Left cardiac atrium (tissue), 4 donors: ENCODE data around the gene DMKN. TPM values are rescaled to one million over a fixed set of nuclear protein-coding genes. Genes with fewer than 3 reads are reported as not detected.
A peak's percentile ranks its signal among the peaks of the same experiment; 100 is the strongest.

ENCODE experiments used
- ATAC-seq, 2 donors: fragments of 200-7000 bp; cut with Tn5 transposase; one replicate each; pipeline ENCODE4 v1.9.1; 2020; ENCODE audit warnings: mild to moderate bottlenecking in 2 of 2, moderate library complexity in 2 of 2
- DNase-seq: peaks from one replicate; pipeline ENCODE4 v3.0.0-alpha.2; 2020
- intact Hi-C, 2 donors: fragments of 100-400 bp; cut with DNase I; formaldehyde crosslinking; loops; one replicate each; pipeline versions ENCODE4 v1.14.1 to v1.15.1; 2022 to 2023
- long read RNA-seq: library from polyadenylated mRNA; unstranded; transcript quantifications from one replicate; pipeline ENCODE4 v2.0.0, GENCODE V29; 2021
- total RNA-seq, 2 donors: library from RNA; stranded (reverse); fragmentation: NEBNext Ultra II Directional; extraction: Animal tissue kit (Norgen Biotek cat#: 25700); gene quantifications; one replicate each; pipeline ENCODE4 v1.2.1, GENCODE V29; 2021
- donor health status: DM: no; HTN: yes; CAD: no.
- donor health status: DM: no; HTN: yes; CAD: no; lungs with severe emphysema.
- donor health status: DM: yes; HTN: yes; CAD: no.
- donor health status: Dilated cardiomyopathy.

DMKN gene, protein sequence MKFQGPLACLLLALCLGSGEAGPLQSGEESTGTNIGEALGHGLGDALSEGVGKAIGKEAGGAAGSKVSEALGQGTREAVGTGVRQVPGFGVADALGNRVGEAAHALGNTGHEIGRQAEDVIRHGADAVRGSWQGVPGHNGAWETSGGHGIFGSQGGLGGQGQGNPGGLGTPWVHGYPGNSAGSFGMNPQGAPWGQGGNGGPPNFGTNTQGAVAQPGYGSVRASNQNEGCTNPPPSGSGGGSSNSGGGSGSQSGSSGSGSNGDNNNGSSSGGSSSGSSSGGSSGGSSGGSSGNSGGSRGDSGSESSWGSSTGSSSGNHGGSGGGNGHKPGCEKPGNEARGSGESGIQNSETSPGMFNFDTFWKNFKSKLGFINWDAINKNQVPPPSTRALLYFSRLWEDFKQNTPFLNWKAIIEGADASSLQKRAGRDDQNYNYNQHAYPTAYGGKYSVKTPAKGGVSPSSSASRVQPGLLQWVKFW
- 1 to 10 TPM; 7.5 to 7.6 TPM for total RNA-seq
- long read RNA-seq, result 0 reads

DNA sequence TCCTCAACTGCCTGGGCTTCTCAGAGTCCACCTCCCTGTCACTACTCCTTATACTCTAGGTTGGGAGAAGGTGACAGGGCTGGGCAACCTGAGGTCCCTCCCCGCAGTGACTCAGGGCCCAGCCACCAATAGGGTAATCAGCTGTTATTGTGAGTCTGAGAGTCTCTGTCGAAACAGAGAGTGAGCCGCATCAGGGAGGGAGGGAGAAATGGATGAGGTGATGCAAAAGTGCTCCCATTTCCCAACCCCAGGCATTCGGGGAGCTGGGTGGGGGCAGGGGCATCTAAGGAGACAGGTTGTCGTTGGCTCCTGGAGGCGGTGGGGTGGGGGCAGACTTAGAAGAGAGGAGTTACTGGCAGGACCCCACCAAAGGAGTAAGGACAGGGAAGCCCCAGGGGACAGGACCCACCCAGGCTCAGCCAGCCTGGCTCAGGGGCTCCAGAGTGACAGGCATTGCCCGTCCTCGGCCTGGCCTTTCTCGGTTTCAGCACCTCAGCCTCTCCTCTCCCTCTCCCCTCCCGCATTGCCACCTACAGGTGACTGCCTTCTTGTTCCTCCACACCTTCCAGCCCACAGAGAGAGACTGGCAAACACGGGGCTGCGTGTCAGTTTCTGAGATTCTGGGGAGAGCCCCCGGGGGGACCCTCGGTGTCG is at the start of gene DMKN:
DMKN (minus strand) TSS at position 22 of the 654 bp plus-strand sequence. CDS start 174 bp downstream, outside the sequence.
- intact Hi-C loops, result no loop called here
- ATAC-seq (no peak), DNase-seq (no peak)

DNA sequence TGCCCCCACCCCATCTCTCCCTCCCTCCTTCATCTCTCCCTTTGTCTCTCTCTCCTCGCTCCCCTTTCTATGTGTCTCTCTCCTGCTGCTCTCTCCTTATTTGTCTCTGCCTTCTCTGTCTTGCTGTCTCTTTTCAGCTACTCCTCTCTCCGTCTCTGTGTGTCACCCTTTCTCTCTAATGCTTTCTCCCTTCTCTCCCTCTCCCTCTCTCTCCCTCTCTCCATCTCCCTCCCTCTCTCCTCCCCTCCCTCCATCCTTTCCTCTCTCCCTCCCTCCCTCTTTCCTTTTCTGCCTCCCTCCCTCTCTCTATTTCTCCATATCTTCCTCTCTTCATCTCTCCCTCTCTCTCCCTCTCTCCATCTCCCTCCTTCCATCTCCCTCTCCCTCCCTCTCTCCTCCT is 49.3 kb upstream of the DMKN start:
- intact Hi-C loops, result no loop called here
- ATAC-seq (no peak), DNase-seq (no peak)

DNA sequence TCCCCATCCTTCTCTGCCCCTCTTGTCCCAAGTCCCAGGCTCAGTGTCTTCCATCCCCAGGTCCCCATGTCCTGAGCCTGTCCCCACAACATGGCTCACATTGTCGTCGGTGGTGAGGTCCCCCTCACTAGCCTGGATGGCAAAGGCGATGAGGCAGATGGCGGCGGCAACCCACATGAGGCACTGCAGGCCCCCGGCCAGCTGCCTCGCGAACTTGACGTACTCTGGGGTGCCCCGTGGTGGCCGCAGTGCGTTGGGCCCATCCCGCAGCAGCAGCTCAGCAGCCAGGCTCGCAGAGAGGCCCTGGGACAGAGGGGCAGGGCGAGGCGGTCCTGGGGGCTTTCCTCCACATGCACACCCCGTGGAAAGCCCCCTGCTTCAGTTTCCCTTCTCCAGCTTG is 48.9 kb upstream of the DMKN start:
- ATAC-seq (no peak), DNase-seq (no peak)
- intact Hi-C loops, result no loop called here

DNA sequence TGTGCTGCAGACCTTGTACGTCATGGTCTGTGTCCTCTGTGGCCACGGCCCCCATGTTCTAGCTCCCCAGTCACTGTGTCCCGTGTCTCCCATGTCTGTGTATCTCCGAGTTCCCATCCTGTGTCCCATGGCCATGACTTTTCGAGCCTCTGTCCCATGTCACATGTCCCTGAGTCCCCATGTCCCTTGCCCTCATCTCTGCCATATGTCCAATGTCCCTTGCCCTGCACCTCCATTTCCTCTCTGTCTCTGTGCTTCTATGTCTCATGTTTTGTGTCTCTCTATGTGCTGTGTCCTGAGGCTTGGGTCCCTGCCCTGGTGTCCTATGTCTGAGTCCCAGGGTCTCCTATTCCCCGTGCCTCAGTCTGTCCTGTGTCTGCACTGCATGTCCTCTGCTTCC is 48.0 kb upstream of the DMKN start:
- intact Hi-C loops, result no loop called here

DNA sequence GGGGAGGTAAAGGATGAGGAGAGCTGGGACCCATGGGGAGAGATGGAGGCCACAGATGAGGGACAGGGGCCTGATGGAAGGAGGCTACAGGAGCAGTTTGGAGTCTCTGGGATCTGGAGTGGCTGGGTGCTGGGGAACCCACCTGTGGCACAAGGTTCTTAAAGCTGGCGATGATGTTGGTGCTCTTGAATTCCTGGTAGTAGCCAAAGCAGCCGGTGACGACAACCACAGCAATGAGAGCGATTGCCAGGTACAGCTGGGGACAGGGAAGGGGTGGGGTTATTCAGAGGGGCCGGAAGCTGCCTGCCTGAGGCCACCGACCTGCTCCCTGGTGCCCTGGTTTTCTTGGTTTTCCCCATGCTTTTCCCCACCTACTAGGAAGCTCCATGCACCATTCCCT is 47.2 kb upstream of the DMKN start:
- ATAC-seq (no peak), DNase-seq (no peak)
- intact Hi-C loops, result no loop called here

More for the DNA sequence above, 48.0 kb upstream of the DMKN start:
- DNase-seq (no peak), ATAC-seq (no peak)

DNA sequence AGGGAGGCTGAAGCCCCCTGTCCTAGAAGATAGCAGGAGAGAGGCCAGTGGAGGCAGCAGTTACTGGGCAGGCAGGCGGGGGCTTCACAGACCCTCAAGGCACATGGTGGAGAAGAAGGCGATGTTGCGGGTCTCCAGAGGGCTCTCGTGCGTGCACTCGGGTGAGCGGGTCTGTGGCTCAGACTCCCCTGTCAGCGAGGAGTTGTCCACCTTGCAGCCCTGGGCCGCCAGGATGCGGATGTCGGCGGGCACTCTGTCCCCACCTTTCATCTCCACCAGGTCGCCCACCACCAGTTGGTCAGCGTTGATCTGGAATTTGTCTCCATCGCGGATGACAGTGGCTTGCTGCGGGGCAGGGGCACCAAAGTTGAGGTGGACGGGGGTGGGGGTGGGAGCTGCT is 46.8 kb upstream of the DMKN start:
- ATAC-seq, result no peak
- DNase-seq, result no peak

DNA sequence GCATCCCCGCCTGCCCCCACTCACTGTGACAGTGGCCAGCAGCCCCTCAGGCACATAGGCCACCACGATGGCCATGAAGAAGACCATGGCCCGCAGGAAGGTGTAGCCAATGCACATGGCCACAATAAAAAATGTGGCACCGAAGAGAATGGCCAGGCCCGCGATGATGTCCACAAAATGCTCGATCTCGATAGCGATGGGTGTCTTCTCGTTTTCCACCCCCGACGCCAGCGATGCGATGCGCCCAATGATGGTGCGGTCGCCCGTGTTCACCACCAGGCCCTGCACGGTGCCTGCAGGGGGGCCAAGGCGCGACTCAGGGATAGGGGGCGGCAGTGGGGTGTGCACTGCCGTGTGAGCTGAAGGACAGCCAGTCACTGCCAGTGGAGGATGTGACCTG is 46.3 kb upstream of the DMKN start:
- no peak for DNase-seq
- no peak for ATAC-seq
- intact Hi-C loops, result no loop called here

More for the DNA sequence above, 46.8 kb upstream of the DMKN start:
- intact Hi-C loops, result no loop called here

DNA sequence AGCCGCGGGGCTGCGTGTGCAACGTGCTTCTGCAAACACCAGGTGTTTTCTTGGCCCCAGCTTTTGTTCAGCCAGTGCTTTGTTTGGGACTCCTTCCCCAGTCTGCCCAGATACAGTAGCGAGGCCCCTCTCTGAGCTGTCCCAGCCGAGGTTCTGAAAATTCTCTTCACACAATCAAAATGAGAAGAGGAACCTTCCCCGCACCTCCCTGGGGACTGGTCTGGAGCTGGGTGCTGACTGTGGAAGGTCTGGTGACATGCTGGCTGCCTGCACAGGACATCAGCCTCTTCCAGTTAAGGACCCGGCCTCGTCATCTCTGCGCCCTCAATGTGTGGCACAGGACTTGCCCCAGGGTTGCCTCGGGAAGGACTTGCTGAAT is 45.8 kb upstream of the DMKN start:
- ATAC-seq (no peak), DNase-seq (no peak)
- intact Hi-C loops, result no loop called here

DNA sequence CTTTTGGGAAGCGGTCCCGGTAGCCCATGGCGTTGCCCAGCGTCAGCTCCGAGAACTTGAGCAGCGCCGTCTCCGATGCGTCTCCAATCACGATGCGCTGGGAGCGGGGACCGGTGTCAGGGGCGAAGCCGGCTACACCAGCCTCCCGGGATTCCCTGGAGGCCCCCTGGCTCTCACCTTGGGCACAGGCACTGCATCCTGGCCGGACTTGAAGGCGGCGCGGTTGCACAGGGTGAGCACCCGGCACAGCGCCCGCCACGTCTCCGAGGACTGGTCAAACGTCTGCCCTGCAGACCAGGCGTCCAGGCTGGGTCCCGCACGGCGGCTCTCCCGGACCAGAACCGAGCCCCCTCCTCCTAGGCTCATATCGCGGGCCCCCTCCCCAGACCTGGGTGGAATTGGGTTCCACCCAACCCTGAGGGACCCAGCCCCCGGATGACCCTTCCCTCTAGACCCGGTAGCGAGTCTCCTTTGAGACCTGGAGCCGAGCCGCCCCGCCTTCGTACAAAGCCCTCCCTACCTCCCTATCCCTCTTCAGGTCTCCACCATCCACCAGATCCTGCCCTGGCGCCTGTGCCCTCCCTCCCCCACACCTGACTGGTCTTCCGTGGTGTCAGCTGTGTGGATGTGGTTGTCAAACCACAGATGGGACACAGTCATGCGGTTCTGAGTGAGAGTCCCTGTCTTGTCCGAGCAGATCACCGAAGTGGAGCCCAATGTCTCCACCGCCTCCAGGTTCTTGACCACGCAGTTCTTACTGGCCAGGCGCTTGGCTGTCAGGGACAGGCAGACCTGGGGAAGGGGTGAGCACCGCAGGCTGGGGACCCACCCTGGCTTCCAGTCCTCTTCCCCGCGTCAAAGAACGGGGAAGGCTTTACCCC is 45.2 kb upstream of the DMKN start:
- DNase-seq (no peak), ATAC-seq (no peak)
- intact Hi-C loops, result no loop called here

DNA sequence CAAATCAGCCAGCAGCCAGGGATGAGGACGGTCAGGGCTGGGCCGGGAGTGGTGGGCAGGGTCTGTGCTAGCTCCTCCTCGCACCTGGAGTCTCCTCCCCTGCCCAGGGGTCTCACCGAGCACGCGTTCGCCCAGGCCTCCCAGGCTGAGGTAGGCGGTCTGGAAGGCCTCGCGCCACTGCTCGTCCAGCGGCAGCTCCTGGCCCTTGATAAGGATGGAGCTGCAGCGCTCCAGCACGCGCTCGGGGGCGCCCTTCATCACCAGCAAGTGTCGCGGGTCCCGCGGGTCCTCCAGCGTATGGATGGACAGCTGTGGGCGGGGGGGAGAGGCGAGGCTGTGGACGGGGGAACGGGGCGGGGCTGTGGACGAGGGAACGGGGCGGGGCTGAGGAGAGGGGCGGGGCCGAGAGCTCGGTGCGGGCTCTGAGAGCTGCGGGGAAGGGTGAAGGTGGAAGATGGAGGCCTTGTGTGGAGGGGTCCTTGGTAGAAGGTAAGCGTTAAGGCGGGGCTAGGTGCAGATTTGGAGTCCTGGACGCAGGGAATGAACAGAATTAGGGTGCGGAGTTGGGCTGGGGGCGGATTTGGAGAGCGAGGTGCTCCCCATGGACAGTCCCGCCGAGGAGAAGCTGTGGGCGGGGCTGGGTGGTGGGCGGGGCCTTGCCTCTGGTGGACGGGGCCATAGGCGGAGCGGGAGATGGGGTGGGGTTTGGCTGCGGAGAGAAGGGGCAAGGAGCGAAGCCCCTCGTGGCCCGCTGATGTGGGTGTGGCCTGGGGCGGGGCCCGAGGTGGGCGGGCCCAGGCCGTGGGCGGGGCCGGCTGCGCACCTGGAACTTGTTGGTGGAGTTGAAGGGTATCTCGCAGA is 44.3 kb upstream of the DMKN start:
- intact Hi-C loops, result no loop called here
- ATAC-seq (peak; percentile 69 to 89), DNase-seq (peak; percentile 71)

DNA sequence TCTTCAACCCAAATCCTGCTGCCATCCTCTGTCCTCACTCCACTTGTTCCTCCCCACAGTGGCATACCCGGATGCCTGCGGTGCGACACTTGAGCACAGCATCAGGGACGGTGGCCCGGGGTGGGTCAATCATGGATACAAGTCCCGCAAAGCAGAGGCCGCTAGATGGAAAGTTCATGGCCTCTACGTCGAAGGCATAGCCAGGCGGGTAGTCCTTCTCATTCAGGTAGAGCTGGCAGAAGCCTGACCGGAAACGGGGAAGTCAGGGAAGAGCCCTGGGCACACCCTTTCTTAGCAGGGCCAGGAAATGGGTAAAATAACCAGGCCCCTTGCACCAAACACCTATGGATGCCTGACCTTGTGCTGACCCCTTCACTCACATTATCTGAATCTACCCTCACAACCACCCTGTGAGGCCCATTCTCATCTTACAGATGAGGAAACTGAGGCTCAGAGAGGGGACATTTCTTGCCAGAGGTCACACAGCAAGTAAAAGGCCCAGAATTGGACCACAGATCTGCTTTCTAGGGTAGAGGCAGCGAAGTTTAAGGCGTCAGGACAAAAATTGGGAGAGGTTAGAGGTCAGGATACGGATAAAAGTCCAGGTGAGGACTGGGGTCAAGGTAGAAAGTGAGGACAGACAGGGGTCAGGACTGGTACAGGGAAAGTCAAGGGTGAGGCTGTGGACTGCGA is 43.5 kb upstream of the DMKN start:
- DNase-seq (no peak), ATAC-seq (no peak)
- intact Hi-C loops, result no loop called here

DNA sequence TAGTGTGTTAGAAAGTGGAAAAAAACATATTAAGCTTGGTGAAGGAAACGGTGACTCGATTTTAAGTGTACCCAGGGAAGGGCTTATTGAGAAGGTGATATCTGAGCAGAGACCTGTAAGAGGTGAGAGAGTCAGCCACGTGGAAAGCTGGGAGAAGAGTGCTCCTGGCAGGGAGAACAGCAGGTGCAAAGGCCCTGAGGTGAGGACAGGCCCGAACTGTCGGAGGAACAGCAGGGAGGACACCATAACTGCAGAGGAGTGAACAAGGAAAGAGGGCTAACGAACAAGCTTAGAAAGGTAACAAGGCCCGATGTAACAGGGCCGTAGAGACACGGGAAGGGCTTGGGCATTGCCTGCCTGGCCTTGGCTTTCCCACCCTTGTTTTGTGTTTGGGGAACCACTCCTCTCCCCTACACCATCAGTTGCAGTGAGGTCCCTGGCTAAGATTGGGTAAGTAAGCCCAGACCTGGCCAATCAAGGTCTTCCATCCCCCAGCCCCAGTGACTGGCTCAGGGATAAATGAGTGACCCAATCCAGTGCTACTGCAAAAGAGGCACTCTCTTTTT is 42.7 kb upstream of the DMKN start:
- no peak for ATAC-seq
- no peak for DNase-seq
- intact Hi-C loops, result no loop called here

DNA sequence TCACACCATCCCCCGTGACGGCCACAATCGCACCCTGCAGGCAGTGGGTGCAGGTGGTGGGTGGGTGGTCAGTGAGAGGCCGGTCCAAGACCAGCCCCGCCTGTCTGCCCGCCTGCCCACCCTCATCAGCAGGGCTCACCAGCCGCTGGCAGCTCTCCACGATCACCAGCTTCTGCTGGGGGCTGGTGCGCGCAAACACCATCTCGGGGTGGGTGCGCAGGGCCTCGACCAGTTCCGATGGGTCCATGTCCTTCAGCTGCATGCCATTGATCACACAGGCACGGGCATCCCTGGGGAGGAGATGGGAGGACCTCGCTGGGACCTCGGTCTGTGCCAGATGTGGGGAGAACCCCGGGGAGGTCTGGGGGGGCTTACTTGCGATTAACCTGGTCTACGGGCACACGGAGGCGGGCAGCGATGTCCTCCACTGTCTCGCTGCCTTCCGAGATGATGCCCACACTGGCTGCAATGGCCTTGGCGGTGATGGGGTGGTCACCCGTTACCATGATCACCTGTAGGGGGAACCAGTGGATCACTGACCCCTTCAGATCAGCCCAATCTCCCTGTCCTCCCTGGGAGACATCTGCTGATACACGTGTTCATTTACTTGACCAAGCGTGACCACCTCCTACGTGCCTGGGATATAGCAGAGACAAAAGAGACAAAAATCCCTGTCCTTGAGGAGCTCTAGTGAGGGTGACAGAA is 42.0 kb upstream of the DMKN start:
- ATAC-seq, result no peak
- intact Hi-C loops, result no loop called here
- DNase-seq, result no peak

DNA sequence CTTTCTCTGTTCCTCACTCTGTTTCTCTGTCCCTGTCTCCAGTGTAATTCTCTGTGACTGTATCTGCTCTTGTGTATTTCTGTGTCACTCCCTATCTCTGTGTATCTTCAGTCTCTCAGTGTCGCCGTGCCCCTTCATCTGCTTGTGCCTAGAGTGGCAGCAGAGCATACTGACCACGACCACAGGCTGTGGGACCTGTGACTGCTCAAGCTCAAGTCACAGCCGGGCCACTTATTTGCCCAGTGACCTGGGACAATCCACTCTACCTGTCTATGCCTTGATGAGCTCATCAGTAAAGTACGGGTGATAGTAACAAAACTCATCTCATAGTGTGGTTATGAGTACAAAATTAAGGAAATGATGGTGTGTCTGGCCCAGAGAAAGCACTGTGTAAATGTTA is 40.6 kb upstream of the DMKN start:
- intact Hi-C loops, result loop anchor here in 1 of 2 donors (5.0 kb wide), 1 partner anchor 158 kb away; no protein-coding TSS in a partner anchor
- DNase-seq, result no peak
- no peak for ATAC-seq

DNA sequence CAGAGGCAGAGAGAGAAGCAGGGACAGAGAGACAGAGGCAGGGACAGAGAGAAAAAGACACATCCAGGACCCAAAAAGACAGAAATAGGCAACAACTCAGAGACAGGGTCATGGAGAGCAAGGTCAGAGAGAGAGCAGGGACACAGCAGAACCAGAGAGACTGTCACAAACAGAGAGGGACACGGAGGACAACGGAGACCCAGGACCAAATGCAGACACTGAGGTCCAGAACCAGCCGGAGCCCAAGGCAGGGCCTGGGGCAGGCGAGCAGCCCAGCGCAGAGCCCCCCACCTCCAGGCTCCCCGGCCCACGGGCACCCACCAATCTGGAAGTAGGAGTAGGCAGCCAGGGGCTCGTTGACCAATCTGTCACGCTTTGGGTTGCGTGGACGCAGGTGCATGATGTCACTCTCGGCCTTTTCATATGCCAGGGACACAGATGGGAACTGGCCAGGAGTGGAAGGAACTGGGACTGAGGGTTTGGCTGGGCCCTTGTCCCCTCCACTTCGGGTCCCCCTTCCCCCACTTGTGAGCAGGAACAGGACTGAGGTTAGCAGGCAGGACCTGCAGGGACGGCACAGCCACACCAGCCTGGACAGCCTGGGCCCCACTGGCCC is 40.0 kb upstream of the DMKN start:
- intact Hi-C loops, result loop anchor here in 1 of 2 donors (5.0 kb wide), 1 partner anchor 159 kb away; no protein-coding TSS in a partner anchor
- DNase-seq (no peak), ATAC-seq (no peak)

DNA sequence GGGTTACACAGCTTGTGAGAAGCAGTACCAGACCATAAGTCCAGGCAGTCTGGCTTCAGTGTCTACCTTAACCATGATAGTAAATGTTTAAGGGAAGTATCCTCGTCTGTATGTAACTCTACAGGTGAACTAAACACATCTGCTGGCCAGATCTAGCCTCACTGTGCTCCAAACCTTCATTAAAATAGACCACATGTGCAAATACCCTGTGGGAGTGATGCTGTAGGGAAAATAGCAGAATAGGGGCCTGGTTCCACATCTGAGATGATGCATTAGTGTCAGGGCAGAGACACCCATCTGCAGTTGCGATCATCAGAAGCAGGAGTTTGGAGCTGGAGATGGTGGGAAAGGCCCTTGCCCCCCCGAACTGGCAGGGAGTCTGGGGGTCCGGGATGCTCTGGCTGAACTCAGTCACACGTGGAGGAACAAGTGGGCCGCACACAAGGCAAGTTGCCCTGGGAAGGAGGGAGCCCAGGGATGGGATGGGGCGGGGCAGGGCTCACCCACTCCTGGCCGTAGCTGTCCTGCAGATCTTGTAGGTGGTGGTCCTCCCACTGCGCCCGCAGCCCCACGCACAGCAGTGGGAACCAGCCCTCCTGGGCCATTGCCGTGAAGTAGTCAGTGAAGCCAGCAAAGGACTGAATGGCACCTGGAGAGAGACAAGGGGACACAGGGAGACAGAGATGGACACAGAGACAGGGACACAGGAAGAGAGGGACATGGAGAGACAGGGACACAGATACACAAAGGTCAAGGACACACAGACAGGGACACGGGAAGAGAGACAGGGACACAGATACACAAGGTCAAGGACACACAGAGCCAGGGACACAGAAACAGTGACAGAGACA is 39.3 kb upstream of the DMKN start:
- DNase-seq (no peak), ATAC-seq (no peak)
- intact Hi-C loops, result loop anchor here in 1 of 2 donors (5.0 kb wide), 1 partner anchor 160 kb away; no protein-coding TSS in a partner anchor
